ENCODE data around the gene RAB22A. TPM values are rescaled to one million over a fixed set of nuclear protein-coding genes. Genes with fewer than 3 reads are reported as not detected.

RAB22A gene
- total RNA-seq, 4 donors from 2014 or later, result 16.7 to 26.2 (median 20.8) TPM

- no peak for TF ChIP-seq EP300 (IDR thresholded peaks at IDR 0.05)
- no peak for TF ChIP-seq POLR2A (IDR thresholded peaks at IDR 0.05)
- TF ChIP-seq CTCF (IDR thresholded peaks at IDR 0.05), result no peak
- WGBS, 2 donors, result 43 to 45% methylated on average over 8 of the region's 8 CpGs
- peak overlapping the region in 1 of 4 donors; percentile 3 for H3K4me3 ChIP-seq
- H3K9me3 ChIP-seq, result no peaks in the 10 kb centered on the region
- no peaks in the 10 kb centered on the region for H3K36me3 ChIP-seq
- no peak for DNase-seq (ENCODE audit: low spot score in 2 of 2)
- H3K27ac ChIP-seq, result no peak overlapping the region
- peaks cover 0 to 12% (median 0%) of the 10 kb centered on the region in 4 donors for H3K4me1 ChIP-seq
- H3K27me3 ChIP-seq, result peaks cover 0 to 6% of the 10 kb centered on the region in 2 donors
These were observed 65.6 kb downstream of the RAB22A start for GRCh38 chr20:58374906-58375758.

- H3K27me3 ChIP-seq, result peaks cover 0 to 6% of the 10 kb centered on the region in 2 donors
- H3K36me3 ChIP-seq, result no peaks in the 10 kb centered on the region
- DNase-seq (ENCODE audit: low spot score in 2 of 2), result no peak
- TF ChIP-seq CTCF (IDR thresholded peaks at IDR 0.05) (no peak), POLR2A (IDR thresholded peaks at IDR 0.05) (no peak), EP300 (IDR thresholded peaks at IDR 0.05) (no peak)
- H3K4me3 ChIP-seq, result no peak overlapping the region
- H3K9me3 ChIP-seq, result no peaks in the 10 kb centered on the region
- H3K4me1 ChIP-seq, result peaks cover 0 to 12% (median 0%) of the 10 kb centered on the region in 4 donors
- H3K27ac ChIP-seq, result no peak overlapping the region
- 78% methylated on average over 10 of the region's 10 CpGs for WGBS, 2 donors
These were observed 66.3 kb downstream of the RAB22A start for GRCh38 chr20:58375759-58376352.

GRCh38 chr20:58377017-58377416, 67.5 kb downstream of the RAB22A start:
- TF ChIP-seq CTCF (IDR thresholded peaks at IDR 0.05) (no peak), POLR2A (IDR thresholded peaks at IDR 0.05) (no peak), EP300 (IDR thresholded peaks at IDR 0.05) (no peak)
- Histone ChIP-seq H3K27me3 (peaks cover 0 to 6% of the 10 kb centered on the region in 2 donors), H3K36me3 (no peaks in the 10 kb centered on the region), H3K27ac (no peak overlapping the region), H3K4me3 (no peak overlapping the region), H3K4me1 (peaks cover 0 to 12% (median 0%) of the 10 kb centered on the region in 4 donors), H3K9me3 (no peaks in the 10 kb centered on the region)
- WGBS, 2 donors, result 82 to 89% methylated on average over 1 of the region's 1 CpG
- DNase-seq (ENCODE audit: low spot score in 2 of 2), result no peak

GRCh38 chr20:58377766-58378401, 68.4 kb downstream of the RAB22A start:
- Histone ChIP-seq H3K27me3 (peaks cover 0 to 12% of the 10 kb centered on the region in 2 donors), H3K27ac (no peak overlapping the region), H3K9me3 (no peaks in the 10 kb centered on the region), H3K36me3 (no peaks in the 10 kb centered on the region), H3K4me3 (no peak overlapping the region), H3K4me1 (peaks cover 0 to 5% (median 0%) of the 10 kb centered on the region in 4 donors)
- WGBS, 2 donors, result 56 to 59% methylated on average over 7 of the region's 7 CpGs
- no peak for DNase-seq (ENCODE audit: low spot score in 2 of 2)
- no peak for TF ChIP-seq CTCF (IDR thresholded peaks at IDR 0.05)
- TF ChIP-seq EP300 (IDR thresholded peaks at IDR 0.05), result no peak
- TF ChIP-seq POLR2A (IDR thresholded peaks at IDR 0.05), result no peak

All from tibial nerve (tissue), 4 donors.